Measurements from ENCODE around the gene SIX4. TPM values are rescaled to one million over a fixed set of nuclear protein-coding genes. Genes with fewer than 3 reads are reported as not detected.
A peak's percentile ranks its signal among the peaks of the same experiment; 100 is the strongest.

Gene SIX4
- total RNA-seq, 1 experiment from 2014 or later, result 26.5 TPM

DNA sequence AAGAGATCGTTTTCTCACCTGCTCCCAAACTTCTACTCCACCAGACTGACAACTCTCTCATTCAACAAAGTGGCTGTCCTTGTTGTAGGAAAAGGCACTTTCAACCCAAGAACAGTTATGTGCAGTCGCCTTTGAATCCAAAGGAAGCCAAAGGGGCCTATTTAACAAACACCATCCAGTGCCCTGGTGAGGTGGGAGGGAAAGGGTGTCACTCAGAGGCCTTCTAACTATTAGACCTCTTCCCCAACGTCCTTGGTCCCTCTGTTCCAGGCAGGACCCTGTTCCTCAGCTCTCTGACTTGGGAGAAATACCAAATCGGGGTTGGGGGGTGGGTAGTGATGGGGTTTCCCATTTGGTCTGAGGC, 3.2 kb downstream of the SIX4 start:
- no peak overlapping the region for H2BK5ac ChIP-seq (ENCODE audit: insufficient read length, low read length)
- Mint-ChIP-seq H3K9me3 (no peaks in the 10 kb centered on the region; a peak in 1 of 5 replicates), H3K27ac (0 out of 7 replicates have a peak overlapping the region, but pooled peaks of 1 of the 3 experiments have one; percentile 31), H3K36me3 (ENCODE audit: insufficient read depth in 1 of 3, low read depth in 3 of 3) (peaks cover 22 to 30% (median 29%) of the 10 kb centered on the region in 3 experiments), H3K4me3 (peak overlapping the region; percentile 96), H3K27me3 (ENCODE audit: low read depth) (peaks cover 1% of the 10 kb centered on the region; the same call in 1 of the 2 replicates), H3K4me1 (peaks cover 26 to 27% of the 10 kb centered on the region in 2 experiments)
- peaks cover 7% of the 10 kb centered on the region; the same call in 1 of the 2 replicates for H3K79me2 ChIP-seq (ENCODE audit: insufficient read depth, low read length)
- H2AK5ac ChIP-seq (ENCODE audit: insufficient read length, low read length), result no peak overlapping the region
- no peak overlapping the region for H4K5ac ChIP-seq (ENCODE audit: insufficient read length, low read depth, low read length)
- H4K8ac ChIP-seq (replicated peaks; ENCODE audit: insufficient read length, low read depth, low read length), result no peak overlapping the region
- no peak overlapping the region for H3K14ac ChIP-seq (ENCODE audit: insufficient read depth, low read length)
- no peak overlapping the region for H3K18ac ChIP-seq (ENCODE audit: insufficient read length, low read depth, low read length)
- no peak overlapping the region for H3K56ac ChIP-seq (ENCODE audit: insufficient read length, low read depth, low read length)
- no peak overlapping the region for H4K91ac ChIP-seq (ENCODE audit: insufficient read length, low read depth, low read length)
- no peak overlapping the region for H2BK20ac ChIP-seq (ENCODE audit: low read depth, low read length, poor library complexity, severe bottlenecking)
- no peak overlapping the region for H3K9ac ChIP-seq (ENCODE audit: extremely low read depth, insufficient read length, low read length)
- TF ChIP-seq, protein P1, sequence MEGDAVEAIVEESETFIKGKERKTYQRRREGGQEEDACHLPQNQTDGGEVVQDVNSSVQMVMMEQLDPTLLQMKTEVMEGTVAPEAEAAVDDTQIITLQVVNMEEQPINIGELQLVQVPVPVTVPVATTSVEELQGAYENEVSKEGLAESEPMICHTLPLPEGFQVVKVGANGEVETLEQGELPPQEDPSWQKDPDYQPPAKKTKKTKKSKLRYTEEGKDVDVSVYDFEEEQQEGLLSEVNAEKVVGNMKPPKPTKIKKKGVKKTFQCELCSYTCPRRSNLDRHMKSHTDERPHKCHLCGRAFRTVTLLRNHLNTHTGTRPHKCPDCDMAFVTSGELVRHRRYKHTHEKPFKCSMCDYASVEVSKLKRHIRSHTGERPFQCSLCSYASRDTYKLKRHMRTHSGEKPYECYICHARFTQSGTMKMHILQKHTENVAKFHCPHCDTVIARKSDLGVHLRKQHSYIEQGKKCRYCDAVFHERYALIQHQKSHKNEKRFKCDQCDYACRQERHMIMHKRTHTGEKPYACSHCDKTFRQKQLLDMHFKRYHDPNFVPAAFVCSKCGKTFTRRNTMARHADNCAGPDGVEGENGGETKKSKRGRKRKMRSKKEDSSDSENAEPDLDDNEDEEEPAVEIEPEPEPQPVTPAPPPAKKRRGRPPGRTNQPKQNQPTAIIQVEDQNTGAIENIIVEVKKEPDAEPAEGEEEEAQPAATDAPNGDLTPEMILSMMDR (conservative IDR thresholded peaks at IDR 0.05), result no peak
- no peak overlapping the region for H2AFZ ChIP-seq (ENCODE audit: low read length)
- no peak overlapping the region for H2BK120ac ChIP-seq (ENCODE audit: low read depth, low read length, poor library complexity, severe bottlenecking)
- peaks cover 20% of the 10 kb centered on the region for H3K23me2 ChIP-seq (ENCODE audit: insufficient read length, low read depth, low read length, poor library complexity, severe bottlenecking)
- no peak overlapping the region for H2BK12ac ChIP-seq (ENCODE audit: insufficient read length, low read depth, low read length)
- no peak overlapping the region for H2BK15ac ChIP-seq (ENCODE audit: low read depth, low read length)
- no peak for DNase-seq
- H3K79me1 ChIP-seq (ENCODE audit: insufficient read depth, low read depth, low read length, poor library complexity, severe bottlenecking), result peaks cover 6% of the 10 kb centered on the region
- H3K4ac ChIP-seq (ENCODE audit: low read depth, low read length), result no peak overlapping the region
- H3K27me3 ChIP-seq (ENCODE audit: insufficient read depth, low read length), result no peaks in the 10 kb centered on the region
- H3K27ac ChIP-seq (ENCODE audit: insufficient read length, low read depth, low read length), result no peak overlapping the region
- H4K20me1 ChIP-seq (ENCODE audit: control insufficient read depth, insufficient read depth, insufficient read length), result no peaks in the 10 kb centered on the region
- no peak overlapping the region for H3K23ac ChIP-seq (ENCODE audit: insufficient read length, low read depth, low read length)
- H3K4me1 ChIP-seq (ENCODE audit: insufficient read depth, low read length), result peaks cover 3% of the 10 kb centered on the region; the same call in 1 of the 2 replicates
- H3K9me3 ChIP-seq (ENCODE audit: control insufficient read depth, low read depth, low read length), result no peaks in the 10 kb centered on the region
- no peak overlapping the region for H3T11ph ChIP-seq (ENCODE audit: low read length)
- no CpG with 5 or more reads among the region's 4 CpGs for WGBS (ENCODE audit: extremely low coverage, insufficient read length, low lambda C conversion rate)
- H3K4me2 ChIP-seq (ENCODE audit: insufficient read depth, insufficient read length, low read length), result peak overlapping the region; percentile 75
